ENCODE data around the gene ATG10.

ATG10 gene

GRCh38 chr5:82176115-82176814, 204.4 kb downstream of the ATG10 start:
- Histone ChIP-seq H3K9me3 (ENCODE audit: control insufficient read depth, low read length) (no peaks in the 10 kb centered on the region), H3K36me3 (ENCODE audit: control insufficient read depth, insufficient read depth, low read length) (no peaks in the 10 kb centered on the region)

GRCh38 chr5:82178378-82178777, 206.6 kb downstream of the ATG10 start:
- Histone ChIP-seq H3K36me3 (ENCODE audit: control insufficient read depth, insufficient read depth, low read length) (no peaks in the 10 kb centered on the region), H3K79me2 (no peaks in the 10 kb centered on the region), H3K4me1 (no peaks in the 10 kb centered on the region), H3K27ac (no peak overlapping the region), H3K9me3 (ENCODE audit: control insufficient read depth, low read length) (no peaks in the 10 kb centered on the region), H3K4me3 (ENCODE audit: low read depth, low read length) (no peak overlapping the region), H3K9ac (no peak overlapping the region), H3K27me3 (ENCODE audit: control insufficient read depth, insufficient read depth, low read length) (no peaks in the 10 kb centered on the region), H2AFZ (no peak overlapping the region), H3K4me2 (ENCODE audit: low read length) (no peak overlapping the region)
- TF ChIP-seq CTCF (IDR thresholded peaks at IDR 0.05): no peak

More at GRCh38 chr5:82176115-82176814, 204.4 kb downstream of the ATG10 start:
- no peak overlapping the region for H3K27ac ChIP-seq
- TF ChIP-seq CTCF (IDR thresholded peaks at IDR 0.05): no peak
- no peak overlapping the region for H3K4me3 ChIP-seq (ENCODE audit: low read depth, low read length)
- H3K4me1 ChIP-seq: no peaks in the 10 kb centered on the region
- H3K9ac ChIP-seq: no peak overlapping the region
- H3K27me3 ChIP-seq (ENCODE audit: control insufficient read depth, insufficient read depth, low read length): no peaks in the 10 kb centered on the region
- H2AFZ ChIP-seq: no peak overlapping the region
- no peaks in the 10 kb centered on the region for H3K79me2 ChIP-seq
- H3K4me2 ChIP-seq (ENCODE audit: low read length): no peak overlapping the region

GRCh38 chr5:82182662-82183061, 210.8 kb downstream of the ATG10 start:
- Histone ChIP-seq H3K9me3 (ENCODE audit: control insufficient read depth, low read length) (no peaks in the 10 kb centered on the region), H3K9ac (no peak overlapping the region), H3K27ac (no peak overlapping the region)

GRCh38 chr5:82183828-82184227, 212.0 kb downstream of the ATG10 start:
- Histone ChIP-seq H3K9ac (no peak overlapping the region), H3K4me2 (ENCODE audit: low read length) (no peak overlapping the region), H3K36me3 (ENCODE audit: control insufficient read depth, insufficient read depth, low read length) (no peaks in the 10 kb centered on the region), H3K4me1 (no peaks in the 10 kb centered on the region), H3K27ac (no peak overlapping the region), H3K79me2 (no peaks in the 10 kb centered on the region), H2AFZ (no peak overlapping the region), H3K27me3 (ENCODE audit: control insufficient read depth, insufficient read depth, low read length) (no peaks in the 10 kb centered on the region), H3K4me3 (ENCODE audit: low read depth, low read length) (no peak overlapping the region), H3K9me3 (ENCODE audit: control insufficient read depth, low read length) (no peaks in the 10 kb centered on the region)
- no peak for TF ChIP-seq CTCF (IDR thresholded peaks at IDR 0.05)

More at GRCh38 chr5:82182662-82183061, 210.8 kb downstream of the ATG10 start:
- no peaks in the 10 kb centered on the region for H3K36me3 ChIP-seq (ENCODE audit: control insufficient read depth, insufficient read depth, low read length)
- H3K27me3 ChIP-seq (ENCODE audit: control insufficient read depth, insufficient read depth, low read length): no peaks in the 10 kb centered on the region
- H2AFZ ChIP-seq: no peak overlapping the region
- H3K4me2 ChIP-seq (ENCODE audit: low read length): no peak overlapping the region
- no peak for TF ChIP-seq CTCF (IDR thresholded peaks at IDR 0.05)
- no peaks in the 10 kb centered on the region for H3K79me2 ChIP-seq
- H3K4me1 ChIP-seq: no peaks in the 10 kb centered on the region
- H3K4me3 ChIP-seq (ENCODE audit: low read depth, low read length): no peak overlapping the region

- no peak overlapping the region for H2AFZ ChIP-seq
- no peaks in the 10 kb centered on the region for H3K27me3 ChIP-seq (ENCODE audit: control insufficient read depth, insufficient read depth, low read length)
- no peaks in the 10 kb centered on the region for H3K79me2 ChIP-seq
- no peaks in the 10 kb centered on the region for H3K9me3 ChIP-seq (ENCODE audit: control insufficient read depth, low read length)
- no peaks in the 10 kb centered on the region for H3K4me1 ChIP-seq
- H3K9ac ChIP-seq: no peak overlapping the region
- H3K4me3 ChIP-seq (ENCODE audit: low read depth, low read length): no peak overlapping the region
- no peak overlapping the region for H3K4me2 ChIP-seq (ENCODE audit: low read length)
- no peak overlapping the region for H3K27ac ChIP-seq
- TF ChIP-seq CTCF (IDR thresholded peaks at IDR 0.05): no peak
- no peaks in the 10 kb centered on the region for H3K36me3 ChIP-seq (ENCODE audit: control insufficient read depth, insufficient read depth, low read length)
Observed at GRCh38 chr5:82185851-82186250, 214.0 kb downstream of the ATG10 start.
